ENCODE measurements around the gene ERO1B. TPM values are rescaled to one million over a fixed set of nuclear protein-coding genes. Genes with fewer than 3 reads are reported as not detected.

Gene ERO1B
- total RNA-seq, 1 donor from 2014 or later = 3.1 TPM

DNA sequence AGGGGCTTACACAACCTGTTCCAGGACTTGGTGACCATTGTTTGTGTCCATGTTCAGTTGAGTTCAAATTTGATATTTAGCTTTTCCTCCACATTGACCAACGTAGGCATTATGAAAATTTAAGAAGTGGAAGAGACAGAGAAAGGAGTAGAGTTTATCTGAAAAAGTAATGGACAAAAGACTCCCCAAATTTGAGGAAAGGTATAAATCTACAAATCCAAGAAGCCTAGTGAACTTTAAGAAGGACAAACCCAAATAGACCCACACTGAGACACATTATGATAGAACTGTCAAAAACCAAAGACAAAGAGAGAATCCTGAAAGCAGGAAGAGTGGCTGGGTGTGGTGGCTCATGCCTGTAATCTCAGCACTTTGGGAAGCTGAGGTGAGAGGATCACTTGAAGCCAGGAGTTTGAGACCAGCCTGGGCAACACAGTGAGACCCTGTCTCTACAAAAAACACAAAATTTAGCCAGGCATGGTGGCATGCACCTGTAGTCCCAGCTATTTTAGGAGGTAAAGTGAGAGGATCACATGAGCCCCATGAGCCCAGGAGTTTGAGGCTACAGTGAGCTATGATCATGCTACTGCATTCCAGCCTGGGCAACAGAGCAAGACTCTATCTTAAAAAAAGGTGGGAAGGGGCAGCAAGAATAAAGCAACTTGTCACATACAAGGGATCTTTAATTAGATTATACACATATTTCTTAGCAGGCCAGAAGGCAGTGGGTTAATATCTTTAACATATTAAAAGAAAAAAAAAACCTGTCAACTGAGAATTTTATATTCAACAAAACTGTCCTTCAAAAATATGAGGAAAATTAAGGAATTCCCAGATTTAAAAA, 41.0 kb upstream of the ERO1B start:
- Mint-ChIP-seq H3K27ac (ENCODE audit: unreplicated experiment) (no peak overlapping the region), H3K36me3 (ENCODE audit: low read depth) (peaks cover 9% of the 10 kb centered on the region), H3K27me3 (ENCODE audit: low read depth) (no peaks in the 10 kb centered on the region)

GRCh38 chr1:236321101-236321500, 39.3 kb upstream of the ERO1B start:
- Mint-ChIP-seq H3K27ac (ENCODE audit: unreplicated experiment) (no peak overlapping the region), H3K4me1 (ENCODE audit: low read depth) (no peaks in the 10 kb centered on the region), H3K36me3 (ENCODE audit: low read depth) (peaks cover 9% of the 10 kb centered on the region), H3K9me3 (ENCODE audit: low read depth) (peaks cover 26% of the 10 kb centered on the region), H3K4me3 (ENCODE audit: unreplicated experiment) (no peak overlapping the region), H3K27me3 (ENCODE audit: low read depth) (no peaks in the 10 kb centered on the region)
- no peak for TF ChIP-seq CTCF (IDR thresholded peaks at IDR 0.05)
- no peak for DNase-seq (ENCODE audit: low spot score)

More for the DNA sequence above, 41.0 kb upstream of the ERO1B start:
- no peak for DNase-seq (ENCODE audit: low spot score)
- H3K4me1 Mint-ChIP-seq (ENCODE audit: low read depth) = no peaks in the 10 kb centered on the region
- no peak for TF ChIP-seq CTCF (IDR thresholded peaks at IDR 0.05)
- H3K4me3 Mint-ChIP-seq (ENCODE audit: unreplicated experiment) = no peak overlapping the region
- peaks cover 26% of the 10 kb centered on the region for H3K9me3 Mint-ChIP-seq (ENCODE audit: low read depth)

DNA sequence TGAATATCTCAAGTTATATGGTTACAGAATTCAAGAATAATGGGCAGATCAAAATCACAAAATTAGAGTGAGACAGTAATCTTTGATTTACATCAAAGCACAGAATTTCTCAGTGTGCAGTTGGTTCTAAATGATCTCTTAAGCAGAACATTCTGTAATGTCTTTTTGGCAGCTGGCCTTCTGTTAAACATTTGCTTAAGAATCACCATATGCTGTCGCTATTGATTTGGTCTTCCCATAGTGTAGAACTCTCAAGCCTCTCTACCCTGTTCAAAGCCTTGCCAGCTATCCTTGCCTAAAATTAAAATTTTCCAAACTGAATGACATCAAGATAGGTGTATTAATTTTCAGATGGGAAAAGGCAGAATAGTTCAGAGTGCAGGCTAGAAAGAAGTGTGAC, 38.9 kb upstream of the ERO1B start:
- Mint-ChIP-seq H3K36me3 (ENCODE audit: low read depth) (peaks cover 9% of the 10 kb centered on the region), H3K4me1 (ENCODE audit: low read depth) (no peaks in the 10 kb centered on the region), H3K27ac (ENCODE audit: unreplicated experiment) (no peak overlapping the region), H3K9me3 (ENCODE audit: low read depth) (peaks cover 26% of the 10 kb centered on the region), H3K4me3 (ENCODE audit: unreplicated experiment) (no peak overlapping the region), H3K27me3 (ENCODE audit: low read depth) (no peaks in the 10 kb centered on the region)
- TF ChIP-seq CTCF (IDR thresholded peaks at IDR 0.05) = no peak
- DNase-seq (ENCODE audit: low spot score) = no peak

- Mint-ChIP-seq H3K27me3 (ENCODE audit: low read depth) (no peaks in the 10 kb centered on the region), H3K27ac (ENCODE audit: unreplicated experiment) (no peak overlapping the region), H3K4me3 (ENCODE audit: unreplicated experiment) (no peak overlapping the region), H3K36me3 (ENCODE audit: low read depth) (peaks cover 9% of the 10 kb centered on the region), H3K9me3 (ENCODE audit: low read depth) (peaks cover 26% of the 10 kb centered on the region), H3K4me1 (ENCODE audit: low read depth) (no peaks in the 10 kb centered on the region)
- no peak for DNase-seq (ENCODE audit: low spot score)
- TF ChIP-seq CTCF (IDR thresholded peaks at IDR 0.05) = no peak
Observed at GRCh38 chr1:236320214-236320613, 38.5 kb upstream of the ERO1B start.

DNA sequence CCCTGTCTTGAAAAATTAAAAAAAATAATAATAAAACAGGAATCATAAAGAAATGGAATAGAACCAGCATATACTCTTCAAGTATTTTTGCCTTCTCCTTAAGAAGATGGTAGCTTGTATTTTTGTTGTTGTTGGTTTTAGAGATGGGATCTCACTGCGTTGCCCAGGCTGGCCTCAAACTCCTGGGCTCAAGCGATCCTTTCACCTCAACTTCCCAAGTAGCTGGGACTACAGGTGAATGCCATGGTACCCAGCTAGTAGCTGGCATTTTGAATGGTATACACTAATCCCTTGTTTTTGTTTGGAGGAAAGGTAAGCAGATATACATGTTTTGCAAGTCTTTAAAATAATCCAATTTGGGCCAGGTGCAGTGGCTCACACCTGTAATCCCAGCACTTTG, 34.7 kb upstream of the ERO1B start:
- no peaks in the 10 kb centered on the region for H3K4me1 Mint-ChIP-seq (ENCODE audit: low read depth)
- no peaks in the 10 kb centered on the region for H3K27me3 Mint-ChIP-seq (ENCODE audit: low read depth)
- no peak overlapping the region for H3K27ac Mint-ChIP-seq (ENCODE audit: unreplicated experiment)
- no peak for DNase-seq (ENCODE audit: low spot score)
- TF ChIP-seq CTCF (IDR thresholded peaks at IDR 0.05) = no peak
- H3K4me3 Mint-ChIP-seq (ENCODE audit: unreplicated experiment) = no peak overlapping the region
- H3K9me3 Mint-ChIP-seq (ENCODE audit: low read depth) = peaks cover 3% of the 10 kb centered on the region
- peaks cover 2% of the 10 kb centered on the region for H3K36me3 Mint-ChIP-seq (ENCODE audit: low read depth)
